HepG2 (cell line): ENCODE measurements around the gene SULT1A3. TPM values are rescaled to one million over a fixed set of nuclear protein-coding genes. Genes with fewer than 3 reads are reported as not detected.

Experiments
- BCL6 ChIP-seq: IDR thresholded peaks from 2 replicates; pipeline ENCODE4 v1.6.1; 2016; ENCODE audit warnings: missing genetic modification reagents, missing compliant biosample characterization
- CEBPB ChIP-seq: IDR thresholded peaks from 2 replicates; pipeline ENCODE4 v1.6.1; 2011; ENCODE audit warnings: low read depth, low read length, improper control_type of control experiment, borderline replicate concordance
- CHD2 ChIP-seq: IDR thresholded peaks from 2 replicates; pipeline ENCODE4 v1.6.1; 2011; ENCODE audit warnings: low read depth, low read length, improper control_type of control experiment
- GATA4 ChIP-seq: sonication (generic); IDR thresholded peaks from 2 replicates; pipeline ENCODE4 v1.6.1; 2016; ENCODE audit warnings: antibody characterized with exemption, low read depth, borderline replicate concordance
- KDM4B ChIP-seq: sonication (generic); formaldehyde crosslinking; IDR thresholded peaks from 2 replicates; pipeline ENCODE4 v1.4.0; 2020; ENCODE audit warnings: missing genetic modification reagents
- RERE ChIP-seq: IDR thresholded peaks from 2 replicates; pipeline ENCODE4 v1.6.1; 2016; ENCODE audit warnings: low read depth, missing genetic modification reagents, missing compliant biosample characterization
- TBX2 ChIP-seq: sonication (generic); formaldehyde crosslinking; IDR thresholded peaks from 2 replicates; pipeline ENCODE4 v1.5.0; 2020; ENCODE audit warnings: missing genetic modification reagents, mild to moderate bottlenecking, borderline replicate concordance
- ZGPAT ChIP-seq: IDR thresholded peaks from 2 replicates; pipeline ENCODE4 v1.6.1; 2016; ENCODE audit warnings: mild to moderate bottlenecking
- ZNF280D ChIP-seq: sonication (generic); formaldehyde crosslinking; IDR thresholded peaks from 2 replicates; pipeline ENCODE4 v1.5.1; 2020; ENCODE audit warnings: mild to moderate bottlenecking, missing genetic modification reagents
- ZNF747 ChIP-seq: sonication (generic); formaldehyde crosslinking; IDR thresholded peaks from 2 replicates; pipeline ENCODE4 v1.8.1; 2023; ENCODE audit warnings: missing genetic modification reagents, mild to moderate bottlenecking, borderline replicate concordance
- ZNF816 ChIP-seq: sonication (generic); formaldehyde crosslinking; IDR thresholded peaks from 2 replicates; pipeline ENCODE4 v1.8.0; 2022; ENCODE audit warnings: missing genetic modification reagents, mild to moderate bottlenecking, borderline replicate concordance
- ZSCAN12 ChIP-seq: sonication (generic); formaldehyde crosslinking; IDR thresholded peaks from 2 replicates; pipeline ENCODE4 v1.9.0; 2021; ENCODE audit warnings: mild to moderate bottlenecking, missing genetic modification reagents
- polyA plus RNA-seq, 8 experiments: library from polyadenylated mRNA; depleted of rRNA in 3 of 8; stranded (reverse) in 7 of 8; unstranded in 1 of 8; fragments of >200 nt; fragmentation: Illumina TruSeq in 4 of 8; extraction: Trizol in 4 of 8; gene quantifications; 2 replicates each; pipeline versions ENCODE4 v1.2.1 to v1.2.3, GENCODE V29; 2011 to 2016; ENCODE audit warnings: low read depth in 4 of 8, missing spikeins in 1 of 8, mixed read lengths in 1 of 8; ENCODE audit not compliant: insufficient read depth in 1 of 8
- total RNA-seq, 5 experiments: library from RNA; depleted of rRNA; stranded (reverse); fragments of >200 nt; fragmentation: Illumina TruSeq; extraction: Trizol; gene quantifications; 2 replicates each; pipeline ENCODE4 v1.2.3, GENCODE V29; 2016; ENCODE audit warnings: low read depth in 1 of 5
- TF ChIP-seq, protein P1 (sequence below), 2 experiments: sonication (generic) in 1 of 2; formaldehyde crosslinking in 1 of 2; IDR thresholded peaks; 2 replicates each; pipeline versions ENCODE4 v1.4.0 to v1.6.1; 2018 to 2020; ENCODE audit warnings: missing genetic modification reagents in 2 of 2, borderline replicate concordance in 1 of 2, low read depth in 1 of 2, mild to moderate bottlenecking in 1 of 2, missing biosample characterization in 1 of 2
- TF ChIP-seq, protein P2 (sequence below): sonication (generic); formaldehyde crosslinking; IDR thresholded peaks from 2 replicates; pipeline ENCODE4 v1.5.1; 2020; ENCODE audit warnings: missing genetic modification reagents, mild to moderate bottlenecking, borderline replicate concordance

Gene SULT1A3
- total and polyA plus RNA-seq, 2 of the 13 experiments (the other 11 are each of a cell fraction or from before 2014, with no cell fraction given), result 21.0 to 28.3 TPM

DNA sequence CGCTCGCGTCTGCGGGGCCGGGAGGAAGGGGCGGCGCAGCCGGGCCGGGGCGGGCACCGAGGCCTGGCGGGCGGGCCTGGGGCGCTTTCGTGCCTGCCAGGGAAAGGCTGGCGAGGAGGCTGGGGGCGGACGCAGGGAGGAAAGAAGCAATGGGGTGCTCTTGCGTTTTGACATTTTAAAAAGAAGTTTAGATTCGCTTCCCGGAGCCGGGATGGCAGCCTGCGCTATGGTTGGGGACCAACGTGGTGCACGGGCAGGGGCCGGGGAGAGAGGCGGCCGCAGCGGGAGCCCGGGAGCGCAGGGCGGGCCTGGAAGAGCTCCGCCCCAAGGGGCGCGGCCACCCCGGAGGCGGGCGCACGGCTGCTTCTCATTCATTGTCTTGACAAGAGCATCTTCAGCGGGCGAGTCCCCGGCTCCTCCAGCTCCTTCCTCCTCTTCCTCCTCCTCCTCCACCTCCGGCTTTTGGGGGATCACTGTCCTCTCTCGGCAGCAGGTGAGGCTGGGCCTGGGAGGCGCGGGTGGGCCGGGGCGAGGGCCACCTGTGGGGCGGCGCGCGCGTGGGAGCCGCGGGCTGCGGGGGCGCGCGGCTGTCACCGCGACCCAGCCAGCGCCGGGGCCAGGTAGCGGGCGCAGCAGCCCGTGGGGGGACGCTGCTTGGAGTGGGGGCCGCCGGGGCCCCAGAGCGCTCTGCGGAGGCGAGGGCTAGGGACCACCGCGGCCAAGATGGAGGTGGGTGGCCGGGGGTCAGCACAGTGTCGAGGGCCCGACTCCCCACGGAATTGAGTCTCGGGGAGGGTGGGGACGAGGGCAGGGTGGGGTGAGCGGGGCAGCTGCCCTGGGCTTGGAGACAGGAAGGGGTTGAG lies 15.6 kb upstream of the SULT1A3 start, which contains the start of gene CORO1A (continued):
- peak; percentile 87; the same call in 1 of the 2 replicates for TF ChIP-seq ZSCAN12
- TF ChIP-seq KDM4B (CRISPR knock-in tag), result no peak
- TF ChIP-seq CHD2, result no peak
- no peak for TF ChIP-seq ZNF280D (CRISPR knock-in tag)
- TF ChIP-seq TBX2 (CRISPR knock-in tag), result peak; percentile 58
- TF ChIP-seq ZGPAT, result peak; percentile 61; the same call in 1 of the 2 replicates
- TF ChIP-seq CEBPB, result no peak
- TF ChIP-seq, protein P1, sequence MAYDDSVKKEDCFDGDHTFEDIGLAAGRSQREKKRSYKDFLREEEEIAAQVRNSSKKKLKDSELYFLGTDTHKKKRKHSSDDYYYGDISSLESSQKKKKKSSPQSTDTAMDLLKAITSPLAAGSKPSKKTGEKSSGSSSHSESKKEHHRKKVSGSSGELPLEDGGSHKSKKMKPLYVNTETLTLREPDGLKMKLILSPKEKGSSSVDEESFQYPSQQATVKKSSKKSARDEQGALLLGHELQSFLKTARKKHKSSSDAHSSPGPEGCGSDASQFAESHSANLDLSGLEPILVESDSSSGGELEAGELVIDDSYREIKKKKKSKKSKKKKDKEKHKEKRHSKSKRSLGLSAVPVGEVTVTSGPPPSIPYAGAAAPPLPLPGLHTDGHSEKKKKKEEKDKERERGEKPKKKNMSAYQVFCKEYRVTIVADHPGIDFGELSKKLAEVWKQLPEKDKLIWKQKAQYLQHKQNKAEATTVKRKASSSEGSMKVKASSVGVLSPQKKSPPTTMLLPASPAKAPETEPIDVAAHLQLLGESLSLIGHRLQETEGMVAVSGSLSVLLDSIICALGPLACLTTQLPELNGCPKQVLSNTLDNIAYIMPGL (CRISPR knock-in tag; IDR thresholded peaks at IDR 0.05; ENCODE audit: borderline replicate concordance in 1 of 2, low read depth in 1 of 2), result peak; percentile 37 to 55; a peak in 2 of 4 replicates
- no peak for TF ChIP-seq ZNF816 (CRISPR knock-in tag)
- peak; percentile 21; the same call in 1 of the 2 replicates for TF ChIP-seq GATA4
- no peak for TF ChIP-seq RERE (CRISPR knock-in tag)
- TF ChIP-seq, protein P2, sequence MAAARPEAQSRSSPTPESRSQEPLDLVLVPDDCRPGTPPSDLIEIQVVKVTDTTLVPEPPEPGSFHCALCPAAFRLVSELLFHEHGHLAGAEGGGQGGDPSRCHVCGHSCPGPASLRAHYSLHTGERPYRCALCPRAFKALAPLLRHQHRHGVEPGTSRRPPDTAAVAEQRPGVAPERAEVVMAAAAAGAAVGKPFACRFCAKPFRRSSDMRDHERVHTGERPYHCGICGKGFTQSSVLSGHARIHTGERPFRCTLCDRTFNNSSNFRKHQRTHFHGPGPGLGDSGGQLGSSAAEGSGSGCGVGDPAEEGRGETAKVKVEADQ (CRISPR knock-in tag), result no peak; the same call in 1 of the 2 replicates
- TF ChIP-seq ZNF747, result 0 out of 2 replicates have a peak, but pooled peaks have one; percentile 53
- no peak for TF ChIP-seq BCL6 (CRISPR knock-in tag)
